ENCODE measurements around the gene BST2. TPM values are rescaled to one million over a fixed set of nuclear protein-coding genes. Genes with fewer than 3 reads are reported as not detected.

The BST2 gene
- total RNA-seq, 2 donors from 2014 or later, result 50.8 to 147 TPM

- 8 to 35% methylated on average over 7 to 37 of the region's 37 CpGs for WGBS, 2 experiments (ENCODE audit: insufficient coverage in 1 of 2, insufficient read length in 1 of 2)
- Mint-ChIP-seq H3K9me3 (peaks cover 10% of the 10 kb centered on the region), H3K36me3 (ENCODE audit: low read depth) (no peaks in the 10 kb centered on the region), H3K4me3 (peak overlapping the region; percentile 73), H3K27ac (no peak overlapping the region), H3K4me1 (peaks cover 3% of the 10 kb centered on the region), H3K27me3 (ENCODE audit: insufficient read depth) (peaks cover 23% of the 10 kb centered on the region)
- TF ChIP-seq CTCF (conservative IDR thresholded peaks at IDR 0.05), result peak; percentile 54
- Histone ChIP-seq H3K9ac (ENCODE audit: extremely low read depth, low read length, poor library complexity, severe bottlenecking) (no peak overlapping the region), H3K9me3 (ENCODE audit: control insufficient read depth, low read length) (peaks cover 13% of the 10 kb centered on the region), H3K27me3 (ENCODE audit: control insufficient read depth, insufficient read depth, low read length, poor library complexity, severe bottlenecking) (no peaks in the 10 kb centered on the region), H3K27ac (ENCODE audit: low read depth, low read length) (no peak overlapping the region), H3K4me3 (ENCODE audit: low read length) (peak overlapping the region; percentile 79), H3K36me3 (ENCODE audit: control insufficient read depth, insufficient read depth, low read length) (no peaks in the 10 kb centered on the region), H3K4me1 (ENCODE audit: control insufficient read depth, insufficient read depth, low read length) (no peaks in the 10 kb centered on the region)
- DNase-seq, result peak; percentile 64
Measured at GRCh38 chr19:17389957-17390664, 15.3 kb downstream of the BST2 start.

- peaks cover 23% of the 10 kb centered on the region for H3K27me3 Mint-ChIP-seq (ENCODE audit: insufficient read depth)
- H3K4me1 Mint-ChIP-seq, result peaks cover 3% of the 10 kb centered on the region
- no peak for TF ChIP-seq CTCF (conservative IDR thresholded peaks at IDR 0.05)
- H3K9me3 Mint-ChIP-seq, result peaks cover 10% of the 10 kb centered on the region
- Histone ChIP-seq H3K9me3 (ENCODE audit: control insufficient read depth, low read length) (peaks cover 13% of the 10 kb centered on the region), H3K27ac (ENCODE audit: low read depth, low read length) (no peak overlapping the region), H3K4me1 (ENCODE audit: control insufficient read depth, insufficient read depth, low read length) (no peaks in the 10 kb centered on the region), H3K9ac (ENCODE audit: extremely low read depth, low read length, poor library complexity, severe bottlenecking) (no peak overlapping the region), H3K4me3 (ENCODE audit: low read length) (no peak overlapping the region), H3K27me3 (ENCODE audit: control insufficient read depth, insufficient read depth, low read length, poor library complexity, severe bottlenecking) (no peaks in the 10 kb centered on the region), H3K36me3 (ENCODE audit: control insufficient read depth, insufficient read depth, low read length) (no peaks in the 10 kb centered on the region)
- no peaks in the 10 kb centered on the region for H3K36me3 Mint-ChIP-seq (ENCODE audit: low read depth)
- no peak overlapping the region for H3K27ac Mint-ChIP-seq
- no peak for DNase-seq
- WGBS, 2 experiments (ENCODE audit: insufficient coverage in 1 of 2, insufficient read length in 1 of 2), result 77% methylated on average over 1 of the region's 1 CpG; no CpG with 5 or more reads in 1 of the 2 experiments
- no peak overlapping the region for H3K4me3 Mint-ChIP-seq
Measured at GRCh38 chr19:17389288-17389687, 16.1 kb downstream of the BST2 start.

DNA sequence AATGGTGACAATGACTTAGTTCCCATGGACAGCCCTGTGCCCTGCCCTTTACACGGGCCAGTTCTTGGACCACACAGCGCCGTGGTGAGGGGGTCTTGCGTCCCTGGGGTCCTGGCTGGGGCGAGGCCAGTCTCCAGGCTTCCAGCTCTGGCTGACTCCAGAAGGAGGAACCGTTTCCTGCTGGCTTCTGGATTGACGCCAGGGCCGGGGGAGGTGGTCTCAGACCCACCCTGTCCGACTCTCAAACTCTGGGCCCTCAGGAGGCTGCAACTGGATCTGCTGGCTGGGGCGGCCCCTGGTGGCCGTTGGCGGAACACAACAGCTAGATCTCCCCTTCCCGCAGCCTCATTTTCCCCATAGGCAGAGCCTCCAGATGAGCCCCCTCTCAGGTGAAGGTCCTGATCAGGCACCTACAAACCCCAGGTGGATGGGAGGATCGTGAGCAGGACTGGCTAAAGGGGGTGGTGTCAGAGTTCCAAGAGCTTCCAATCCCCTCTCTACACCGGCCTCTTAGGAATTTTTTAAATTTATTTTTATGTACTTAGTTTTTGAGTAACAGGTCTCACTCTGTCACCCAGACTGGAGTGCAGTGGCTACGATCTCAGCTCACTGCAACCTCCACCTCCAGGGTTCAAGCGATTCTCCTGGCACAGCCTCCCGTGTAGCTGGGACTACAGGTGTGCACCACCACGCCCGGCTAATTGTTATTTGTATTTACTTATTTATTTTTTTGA is 19.4 kb downstream of the BST2 start:
- Histone ChIP-seq H3K27me3 (ENCODE audit: control insufficient read depth, insufficient read depth, low read length, poor library complexity, severe bottlenecking) (no peaks in the 10 kb centered on the region), H3K9me3 (ENCODE audit: control insufficient read depth, low read length) (peaks cover 13% of the 10 kb centered on the region), H3K4me1 (ENCODE audit: control insufficient read depth, insufficient read depth, low read length) (no peaks in the 10 kb centered on the region), H3K36me3 (ENCODE audit: control insufficient read depth, insufficient read depth, low read length) (no peaks in the 10 kb centered on the region), H3K9ac (ENCODE audit: extremely low read depth, low read length, poor library complexity, severe bottlenecking) (no peak overlapping the region), H3K4me3 (ENCODE audit: low read length) (no peak overlapping the region), H3K27ac (ENCODE audit: low read depth, low read length) (no peak overlapping the region)
- peak; percentile 92 for DNase-seq
- Mint-ChIP-seq H3K27me3 (ENCODE audit: insufficient read depth) (peaks cover 23% of the 10 kb centered on the region), H3K36me3 (ENCODE audit: low read depth) (no peaks in the 10 kb centered on the region), H3K4me3 (no peak overlapping the region), H3K27ac (peak overlapping the region; percentile 64), H3K4me1 (peaks cover 3% of the 10 kb centered on the region), H3K9me3 (peaks cover 10% of the 10 kb centered on the region)
- TF ChIP-seq CTCF (conservative IDR thresholded peaks at IDR 0.05), result peak; percentile 96
- WGBS, 2 experiments (ENCODE audit: insufficient coverage in 1 of 2, insufficient read length in 1 of 2), result 49 to 67% methylated on average over 1 to 19 of the region's 20 CpGs

All from endodermal cell (in vitro differentiated cells).